ENCODE measurements around the gene GATAD2A. TPM values are rescaled to one million over a fixed set of nuclear protein-coding genes. Genes with fewer than 3 reads are reported as not detected.

GATAD2A gene
- total RNA-seq, 1 experiment from 2014 or later: 101 TPM

GRCh38 chr19:19553670-19554069 lies 148.2 kb downstream of the GATAD2A start:
- no peak for DNase-seq
- no peak overlapping the region for H3K4me3 ChIP-seq
- H3K9me3 ChIP-seq (replicated peaks): no peaks in the 10 kb centered on the region
- H3K27ac ChIP-seq: no peak overlapping the region
- no peaks in the 10 kb centered on the region for H3K36me3 ChIP-seq
- peaks cover 8% of the 10 kb centered on the region; the same call in 1 of the 2 replicates for H3K27me3 ChIP-seq
- no peaks in the 10 kb centered on the region for H3K4me1 ChIP-seq

DNA sequence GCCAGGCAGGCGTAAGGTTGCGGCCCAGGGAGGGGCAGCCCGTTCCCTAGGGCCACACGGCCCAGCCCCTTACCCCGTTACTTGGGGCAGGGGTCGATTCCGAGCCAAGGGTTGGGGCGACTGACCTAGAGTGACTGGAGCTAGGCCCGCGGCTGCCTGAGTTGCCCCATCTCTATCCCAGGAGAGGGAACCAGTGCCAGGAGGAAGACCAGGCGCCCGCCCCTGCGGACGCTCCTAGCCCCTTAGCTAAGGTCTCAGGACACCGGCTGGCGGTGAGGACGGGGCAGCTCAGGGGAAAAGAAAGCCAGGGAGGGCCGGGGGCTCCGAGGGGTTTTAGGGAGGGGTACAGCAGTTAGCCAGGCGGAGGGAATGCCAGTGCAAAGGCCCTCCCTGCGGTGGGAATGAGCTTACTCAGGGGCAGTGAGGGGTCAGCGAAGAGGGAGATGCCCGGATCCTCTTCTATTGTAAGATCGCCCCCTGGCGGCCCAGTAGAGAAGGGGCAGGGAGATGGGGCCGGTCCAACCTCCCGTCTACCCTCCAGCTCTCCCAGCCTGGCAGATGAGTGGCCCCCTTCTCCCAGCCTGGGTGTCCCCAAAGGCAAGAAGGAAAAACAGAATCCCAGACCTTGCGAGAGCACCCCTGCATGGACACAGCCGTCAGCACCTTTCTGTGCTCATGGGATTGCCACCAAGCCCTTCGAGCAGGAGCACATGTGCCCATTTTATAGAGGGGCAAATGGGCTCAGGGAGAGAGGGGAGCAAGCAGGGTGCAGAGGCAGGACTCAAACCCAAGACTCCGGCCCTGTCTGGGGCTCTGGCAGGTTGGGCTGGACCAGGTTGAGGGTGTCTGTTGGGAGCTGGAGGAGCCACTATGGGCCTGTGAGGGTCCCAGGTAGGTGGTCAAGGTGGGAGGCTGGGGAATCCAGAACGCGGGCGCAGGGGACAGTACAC lies 148.9 kb downstream of the GATAD2A start:
- no peaks in the 10 kb centered on the region for H3K9me3 ChIP-seq (replicated peaks)
- no peak overlapping the region for H3K27ac ChIP-seq
- no peaks in the 10 kb centered on the region for H3K4me1 ChIP-seq
- no peaks in the 10 kb centered on the region for H3K36me3 ChIP-seq
- H3K27me3 ChIP-seq: peaks cover 8% of the 10 kb centered on the region; the same call in 1 of the 2 replicates
- DNase-seq: peak; percentile 60 to 79
- H3K4me3 ChIP-seq: no peak overlapping the region

- Histone ChIP-seq H3K4me3 (no peak overlapping the region), H3K27ac (no peak overlapping the region), H3K36me3 (no peaks in the 10 kb centered on the region), H3K4me1 (no peaks in the 10 kb centered on the region), H3K9me3 (replicated peaks) (no peaks in the 10 kb centered on the region), H3K27me3 (no peaks in the 10 kb centered on the region)
- no peak for DNase-seq
Observed at GRCh38 chr19:19558055-19558454, 152.6 kb downstream of the GATAD2A start.

Other genes with a start within 250 kb of the GATAD2A start
- not detected in 2 replicates for gene MEF2B, start 235.4 kb upstream of the GATAD2A start, total RNA-seq (2014; rRNA removed; shearing (Covaris generic))
- gene BORCS8, start 213.5 kb upstream of the GATAD2A start, total RNA-seq (2014; rRNA removed; shearing (Covaris generic)): 24.9 and 26.3 TPM in 2 replicates
- gene RFXANK, start 213.4 kb upstream of the GATAD2A start, total RNA-seq (2014; rRNA removed; shearing (Covaris generic)): 52.5 and 64.2 TPM in 2 replicates
- gene NR2C2AP, start 202.3 kb upstream of the GATAD2A start, total RNA-seq (2014; rRNA removed; shearing (Covaris generic)): 20.8 and 23.7 TPM in 2 replicates
- 0.10 TPM in 1 of 2 replicates, not detected in the other for gene NCAN, start 193.7 kb upstream of the GATAD2A start, total RNA-seq (2014; rRNA removed; shearing (Covaris generic))
- gene TM6SF2, start 132.4 kb upstream of the GATAD2A start, total RNA-seq (2014; rRNA removed; shearing (Covaris generic)): not detected in 2 replicates
- gene SUGP1, start 85.2 kb upstream of the GATAD2A start, total RNA-seq (2014; rRNA removed; shearing (Covaris generic)): 35.4 and 40.8 TPM in 2 replicates
- 18.0 and 24.3 TPM in 2 replicates for gene MAU2, start 84.8 kb upstream of the GATAD2A start, total RNA-seq (2014; rRNA removed; shearing (Covaris generic))
- 1.7 and 1.8 TPM in 2 replicates for gene TSSK6, start 109.9 kb downstream of the GATAD2A start, total RNA-seq (2014; rRNA removed; shearing (Covaris generic))
- 158 and 210 TPM in 2 replicates for gene NDUFA13, start 110.5 kb downstream of the GATAD2A start, total RNA-seq (2014; rRNA removed; shearing (Covaris generic))
- gene YJEFN3, start 123.2 kb downstream of the GATAD2A start, total RNA-seq (2014; rRNA removed; shearing (Covaris generic)): 1.0 and 1.9 TPM in 2 replicates
- 0.94 and 1.1 TPM in 2 replicates for gene CILP2, start 132.6 kb downstream of the GATAD2A start, total RNA-seq (2014; rRNA removed; shearing (Covaris generic))
- 3.6 and 3.7 TPM in 2 replicates for gene PBX4, start 213.0 kb downstream of the GATAD2A start, total RNA-seq (2014; rRNA removed; shearing (Covaris generic))
- 1.5 and 1.9 TPM in 2 replicates for gene LPAR2, start 222.5 kb downstream of the GATAD2A start, total RNA-seq (2014; rRNA removed; shearing (Covaris generic))
- gene GMIP, start 238.0 kb downstream of the GATAD2A start, total RNA-seq (2014; rRNA removed; shearing (Covaris generic)): 3.2 and 4.6 TPM in 2 replicates